A673 (cell line): ENCODE measurements around the gene THAP4.

Source experiments
- CTCF ChIP-seq: fragments of 300-800, 200-600 bp; sonication (generic); conservative IDR thresholded peaks from 2 replicates; pipeline ENCODE4 v1.5.1; 2017; ENCODE audit warnings: low read depth, mild to moderate bottlenecking, antibody characterized with exemption, low read length, moderate library complexity, mixed read lengths
- EZH2 ChIP-seq: fragments of 200-600 bp; sonication (generic); IDR thresholded peaks from 2 replicates; pipeline ENCODE4 v1.6.1; 2017; ENCODE audit warnings: borderline replicate concordance, low read depth, mild to moderate bottlenecking, mixed read lengths, antibody characterized with exemption, low read length; ENCODE audit not compliant: poor library complexity, severe bottlenecking

GRCh38 chr2:241560162-241560882, 76.6 kb downstream of the THAP4 start:
- TF ChIP-seq CTCF (no peak), EZH2 (no peak)
